Endodermal cell (in vitro differentiated cells): Measurements from ENCODE around the gene WBP4. TPM values are rescaled to one million over a fixed set of nuclear protein-coding genes. Genes with fewer than 3 reads are reported as not detected.
A peak's percentile ranks its signal among the peaks of the same experiment; 100 is the strongest.
"Not testable (repeated sequence)": the region's sequence is repeated elsewhere in the genome, so short reads cannot be mapped to it uniquely, and the experiment has no call there.

Experiments used
- DNase-seq: peaks from one replicate; pipeline ENCODE4 v3.0.0-alpha.2; 2017
- H3K27ac ChIP-seq: 2 replicates; pipeline ENCODE4 v1.5.1; 2013; ENCODE audit warnings: mild to moderate bottlenecking, low read depth, low read length, moderate library complexity
- H3K27me3 ChIP-seq: 2 replicates; pipeline ENCODE4 v1.6.1; 2013; ENCODE audit warnings: mild to moderate bottlenecking, low read length, moderate library complexity; ENCODE audit not compliant: insufficient read depth, control insufficient read depth, poor library complexity, severe bottlenecking
- H3K36me3 ChIP-seq: 2 replicates; pipeline ENCODE4 v1.7.0; 2013; ENCODE audit warnings: mild to moderate bottlenecking, low read length, moderate library complexity; ENCODE audit not compliant: control insufficient read depth, insufficient read depth
- H3K4me1 ChIP-seq: one replicate; pipeline ENCODE4 v1.7.0; 2013; ENCODE audit warnings: low read length; ENCODE audit not compliant: control insufficient read depth, insufficient read depth
- H3K4me3 ChIP-seq: 2 replicates; pipeline ENCODE4 v1.5.1; 2013; ENCODE audit warnings: mild to moderate bottlenecking, low read length, moderate library complexity
- H3K9ac ChIP-seq: 2 replicates; pipeline ENCODE4 v1.6.1; 2013; ENCODE audit warnings: mild to moderate bottlenecking, low read length, moderate library complexity; ENCODE audit not compliant: poor library complexity, severe bottlenecking; ENCODE audit errors: extremely low read depth
- H3K9me3 ChIP-seq: 2 replicates; pipeline ENCODE4 v1.6.1; 2013; ENCODE audit warnings: mild to moderate bottlenecking, low read length, moderate library complexity; ENCODE audit not compliant: control insufficient read depth
- H3K27ac Mint-ChIP-seq: 2 replicates; pipeline ENCODE4 v1.8.0; 2020; ENCODE audit warnings: mixed read lengths
- H3K27me3 Mint-ChIP-seq: 2 replicates; pipeline ENCODE4 v1.8.0; 2021; ENCODE audit warnings: mild to moderate bottlenecking, mixed read lengths; ENCODE audit not compliant: insufficient read depth
- H3K36me3 Mint-ChIP-seq: 2 replicates; pipeline ENCODE4 v1.8.0; 2020; ENCODE audit warnings: low read depth, mixed read lengths
- H3K4me1 Mint-ChIP-seq: 2 replicates; pipeline ENCODE4 v1.8.0; 2020; ENCODE audit warnings: mixed read lengths
- H3K4me3 Mint-ChIP-seq: 2 replicates; pipeline ENCODE4 v1.8.0; 2020; ENCODE audit warnings: mild to moderate bottlenecking, moderate library complexity, mixed read lengths
- H3K9me3 Mint-ChIP-seq: 2 replicates; pipeline ENCODE4 v1.8.0; 2020; ENCODE audit warnings: mild to moderate bottlenecking, mixed read lengths
- CTCF ChIP-seq: fragments of 200-600 bp; sonication (generic); conservative IDR thresholded peaks from 2 replicates; pipeline ENCODE4 v1.5.0; 2021; ENCODE audit warnings: antibody characterized with exemption, mild to moderate bottlenecking
- WGBS, 2 experiments: methylation state at CpG; one replicate each; pipeline versions ENCODE4 v1.1.5 to v1.1.7; 2013; ENCODE audit warnings: missing lambda C conversion rate in 2 of 2, mixed read lengths in 1 of 2; ENCODE audit not compliant: insufficient coverage in 1 of 2, insufficient read length in 1 of 2; 5-methylcytosine and 5-hydroxymethylcytosine counted together
- total RNA-seq, 2 donors: library from RNA; stranded (reverse); fragmentation: NEBNext Ultra II Directional in 1 of 2; extraction: Animal tissue kit (Norgen Biotek cat#: 25700) in 1 of 2; gene quantifications; 2 replicates in 1 of 2; 3 replicates in 1 of 2; pipeline ENCODE4 v1.2.1, GENCODE V29; 2021

Gene WBP4
- total RNA-seq, 2 donors from 2014 or later: 8.9 to 15.2 TPM

- H3K27ac Mint-ChIP-seq: no peak overlapping the region
- Histone ChIP-seq H3K9ac (no peak overlapping the region), H3K27me3 (no peaks in the 10 kb centered on the region), H3K36me3 (peaks cover 80% of the 10 kb centered on the region), H3K4me3 (no peak overlapping the region), H3K4me1 (no peaks in the 10 kb centered on the region), H3K9me3 (peaks cover 21% of the 10 kb centered on the region), H3K27ac (no peak overlapping the region)
- DNase-seq: no peak
- WGBS, 2 experiments: 80 to 100% methylated on average over 1 to 3 of the region's 3 CpGs
- no peak for TF ChIP-seq CTCF
- H3K4me1 Mint-ChIP-seq: no peaks in the 10 kb centered on the region
- H3K4me3 Mint-ChIP-seq: no peak overlapping the region
- no peaks in the 10 kb centered on the region for H3K27me3 Mint-ChIP-seq
- peaks cover 21% of the 10 kb centered on the region for H3K9me3 Mint-ChIP-seq
- peaks cover 74% of the 10 kb centered on the region for H3K36me3 Mint-ChIP-seq
Measured at GRCh38 chr13:41077475-41077874, 16.2 kb downstream of the WBP4 start.

DNA sequence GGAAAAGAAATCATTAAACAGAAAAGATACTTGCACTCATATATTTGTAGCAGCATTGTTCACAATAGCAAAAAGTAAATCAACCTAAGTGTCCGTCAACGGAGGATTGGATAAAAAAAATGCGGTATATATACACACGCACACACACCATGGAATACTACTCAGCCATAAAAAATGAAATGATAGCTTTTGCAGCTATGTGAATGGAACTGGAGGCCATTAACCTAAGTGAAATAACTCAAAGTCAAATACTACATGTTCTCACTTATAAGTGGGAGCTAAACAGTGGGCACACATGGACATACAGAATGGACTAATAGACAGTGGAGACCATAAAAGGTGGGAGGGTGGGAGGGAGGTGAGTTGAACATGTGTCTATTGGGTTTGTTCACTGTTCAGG, 18.4 kb downstream of the WBP4 start:
- H3K27me3 Mint-ChIP-seq: no peaks in the 10 kb centered on the region
- H3K36me3 ChIP-seq: peaks cover 83% of the 10 kb centered on the region
- H3K4me1 Mint-ChIP-seq: no peaks in the 10 kb centered on the region
- peaks cover 73% of the 10 kb centered on the region for H3K36me3 Mint-ChIP-seq
- no peak for TF ChIP-seq CTCF
- WGBS, 2 experiments: 96 to 97% methylated on average over 4 of the region's 4 CpGs
- peaks cover 21% of the 10 kb centered on the region for H3K9me3 Mint-ChIP-seq
- H3K27ac ChIP-seq: no peak overlapping the region
- no peak overlapping the region for H3K4me3 Mint-ChIP-seq
- H3K27ac Mint-ChIP-seq: no peak overlapping the region
- no peak overlapping the region for H3K9ac ChIP-seq
- H3K4me3 ChIP-seq: no peak overlapping the region
- no peaks in the 10 kb centered on the region for H3K27me3 ChIP-seq
- no peak for DNase-seq
- no peaks in the 10 kb centered on the region for H3K4me1 ChIP-seq
- H3K9me3 ChIP-seq: peaks cover 21% of the 10 kb centered on the region

DNA sequence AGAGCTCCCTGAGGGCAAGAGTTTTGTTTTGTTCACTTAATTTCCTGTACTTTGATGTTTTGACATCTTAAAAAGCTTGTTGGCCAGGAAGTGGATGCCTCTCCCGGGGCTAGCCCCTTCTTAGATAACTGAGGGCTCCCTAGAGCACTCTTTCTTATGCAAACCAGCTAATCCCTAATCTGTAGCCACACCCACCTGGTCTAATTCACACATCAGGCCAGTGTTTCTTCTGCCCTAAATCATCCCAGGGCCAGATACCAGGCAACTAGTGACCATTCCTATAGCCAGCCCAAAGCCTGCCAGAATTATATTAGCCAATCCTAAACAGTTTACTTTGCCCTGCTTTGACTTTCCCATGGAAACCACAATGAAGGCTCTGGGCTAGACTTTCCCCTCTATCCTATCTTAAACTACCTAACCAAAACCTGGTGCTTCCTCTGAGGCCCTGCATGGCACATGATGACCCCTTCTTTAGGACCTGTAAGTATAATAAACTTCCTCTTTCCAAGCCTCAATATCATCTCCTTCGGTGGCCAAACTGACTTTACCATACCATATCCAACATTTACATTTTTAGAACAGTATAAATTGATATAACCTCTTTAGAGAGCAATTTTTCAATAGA, 24.8 kb downstream of the WBP4 start:
- H3K4me1 Mint-ChIP-seq: peaks cover 5% of the 10 kb centered on the region
- WGBS, 2 experiments: 79% methylated on average over 2 of the region's 2 CpGs; no CpG with 5 or more reads in 1 of the 2 experiments
- no peak overlapping the region for H3K27ac Mint-ChIP-seq
- Histone ChIP-seq H3K36me3 (peaks cover 28% of the 10 kb centered on the region), H3K4me1 (no peaks in the 10 kb centered on the region), H3K27ac (no peak overlapping the region), H3K27me3 (no peaks in the 10 kb centered on the region), H3K9ac (no peak overlapping the region), H3K9me3 (no peaks in the 10 kb centered on the region), H3K4me3 (no peak overlapping the region)
- H3K27me3 Mint-ChIP-seq: no peaks in the 10 kb centered on the region
- DNase-seq: peak; percentile 77
- no peaks in the 10 kb centered on the region for H3K9me3 Mint-ChIP-seq
- TF ChIP-seq CTCF: no peak
- peaks cover 26% of the 10 kb centered on the region for H3K36me3 Mint-ChIP-seq
- H3K4me3 Mint-ChIP-seq: no peak overlapping the region

- WGBS, 2 experiments: 100% methylated on average over 1 of the region's 2 CpGs; no CpG with 5 or more reads in 1 of the 2 experiments
- not testable (repeated sequence) for H3K27me3 ChIP-seq, H3K27ac Mint-ChIP-seq, H3K27ac ChIP-seq, H3K27me3 Mint-ChIP-seq, H3K4me1 ChIP-seq, H3K9me3 Mint-ChIP-seq, H3K36me3 Mint-ChIP-seq, H3K36me3 ChIP-seq, H3K9ac ChIP-seq, H3K9me3 ChIP-seq, H3K4me1 Mint-ChIP-seq, DNase-seq, H3K4me3 ChIP-seq, H3K4me3 Mint-ChIP-seq
Measured at GRCh38 chr13:41095681-41096080, 34.4 kb downstream of the WBP4 start.
